ENCODE results near the gene KLHL12. TPM values are rescaled to one million over a fixed set of nuclear protein-coding genes. Genes with fewer than 3 reads are reported as not detected.

KLHL12 gene
- 26.8 and 30.3 TPM in 2 replicates for total RNA-seq

GRCh38 chr1:202926581-202927491, at the start of gene KLHL12:
Gene KLHL12 (minus strand): TSS chr1:202927234. CDS start chr1:202925162, 2,072 bp downstream.

GRCh38 chr1:202957733-202958543, 30.9 kb upstream of the KLHL12 start, which contains the start of gene ADIPOR1:
Gene ADIPOR1 (minus strand): TSS chr1:202958312. CDS start chr1:202951070, 7,242 bp downstream.

GRCh38 chr1:202888531-202889360, 38.3 kb downstream of the KLHL12 start, which contains the start of gene RABIF:
Gene RABIF (minus strand): TSS chr1:202889149. CDS start chr1:202889098, 51 bp downstream.

Small RNA genes within 50 kb of the gene (small RNA-seq; reads per million reads assigned to genes)
- not detected for gene RF00019

Other genes starting within 250 kb of the KLHL12 start
- not detected in 2 replicates for gene SYT2, start 216.8 kb downstream of the KLHL12 start, total RNA-seq
- gene KDM5B, start 118.8 kb downstream of the KLHL12 start, total RNA-seq = 77.0 and 103 TPM in 2 replicates
- not detected in 2 replicates for gene PCAT6, start 116.3 kb downstream of the KLHL12 start, total RNA-seq
- 10.1 and 10.5 TPM in 2 replicates for gene RABIF, start 38.1 kb downstream of the KLHL12 start, total RNA-seq
- 84.2 and 110 TPM in 2 replicates for gene ADIPOR1, start 31.1 kb upstream of the KLHL12 start, total RNA-seq
- 22.8 and 25.1 TPM in 2 replicates for gene CYB5R1, start 40.0 kb upstream of the KLHL12 start, total RNA-seq
- gene TMEM183A, start 80.1 kb upstream of the KLHL12 start, total RNA-seq = 122 and 126 TPM in 2 replicates
- 0.29 and 1.5 TPM in 2 replicates for gene PPFIA4, start 99.3 kb upstream of the KLHL12 start, total RNA-seq
- not detected in 2 replicates for gene MYOG, start 158.8 kb upstream of the KLHL12 start, total RNA-seq
- gene ADORA1, start 200.5 kb upstream of the KLHL12 start, total RNA-seq = under 0.01 TPM in 1 of 2 replicates, not detected in the other
- not detected in 2 replicates for gene MYBPH, start 248.6 kb upstream of the KLHL12 start, total RNA-seq

All from thoracic aorta endothelial cell (primary cell).